WTC11 (cell line): Measurements from ENCODE around the gene POMGNT2. TPM values are rescaled to one million over a fixed set of nuclear protein-coding genes. Genes with fewer than 3 reads are reported as not detected.

Experiments used
- ATAC-seq: fragments of 200-7000 bp; cut with Tn5 transposase; 2 replicates; pipeline ENCODE4 v1.10.0; 2021; ENCODE audit warnings: mild to moderate bottlenecking, moderate library complexity
- CTCF ChIA-PET: fragments of 300-600 bp; sonication (Branson Sonifier 250); formaldehyde crosslinking; loops from one replicate; lab custom pipeline; 2021; ENCODE audit warnings: antibody characterized with exemption; lab: Charles Lee
- POLR2A ChIA-PET: fragments of 350-600 bp; sonication (Branson Sonifier 250); formaldehyde crosslinking; loops from one replicate; lab custom pipeline; 2021; ENCODE audit warnings: antibody characterized with exemption; lab: Charles Lee
- DNase-seq: peaks from one replicate; pipeline ENCODE4 v3.0.0; 2021; ENCODE audit warnings: low spot score
- H3K27ac Mint-ChIP-seq: 2 replicates; pipeline ENCODE4 v1.8.0; 2021; ENCODE audit warnings: mixed read lengths
- H3K27me3 Mint-ChIP-seq: 2 replicates; pipeline ENCODE4 v1.8.0; 2021; ENCODE audit warnings: low read depth, mild to moderate bottlenecking, moderate library complexity, mixed read lengths
- H3K36me3 Mint-ChIP-seq: 2 replicates; pipeline ENCODE4 v1.8.0; 2021; ENCODE audit warnings: mixed read lengths
- H3K4me1 Mint-ChIP-seq: 2 replicates; pipeline ENCODE4 v1.8.0; 2022; ENCODE audit warnings: mixed read lengths
- H3K4me3 Mint-ChIP-seq: 2 replicates; pipeline ENCODE4 v1.8.0; 2021; ENCODE audit warnings: mild to moderate bottlenecking, moderate library complexity, mixed read lengths
- H3K9me3 Mint-ChIP-seq: 2 replicates; pipeline ENCODE4 v1.8.0; 2021; ENCODE audit warnings: mixed read lengths
- GRHL2 ChIP-seq: fragments of 250-450 bp; sonication (Bioruptor Pico); IDR thresholded peaks from 2 replicates; pipeline ENCODE4 v1.8.0; 2022; ENCODE audit warnings: mild to moderate bottlenecking, moderate library complexity; ENCODE audit not compliant: insufficient replicate concordance, severe bottlenecking
- HMGXB4 ChIP-seq: sonication (generic); formaldehyde crosslinking; IDR thresholded peaks from 2 replicates; pipeline ENCODE4 v1.8.1; 2023; ENCODE audit warnings: mild to moderate bottlenecking, moderate library complexity, missing genetic modification reagents
- MLX ChIP-seq: sonication (generic); formaldehyde crosslinking; IDR thresholded peaks from 2 replicates; pipeline ENCODE4 v1.8.1; 2023; ENCODE audit warnings: mild to moderate bottlenecking, missing genetic modification reagents, moderate library complexity
- NFYB ChIP-seq: sonication (generic); formaldehyde crosslinking; conservative IDR thresholded peaks from 2 replicates; pipeline ENCODE4 v1.8.0; 2022; ENCODE audit warnings: low read depth, missing genetic modification reagents
- PREB ChIP-seq: sonication (generic); formaldehyde crosslinking; IDR thresholded peaks from 2 replicates; pipeline ENCODE4 v1.8.1; 2022; ENCODE audit warnings: mild to moderate bottlenecking, missing genetic modification reagents, moderate library complexity, borderline replicate concordance
- SMAD3 ChIP-seq: sonication (generic); formaldehyde crosslinking; IDR thresholded peaks from 2 replicates; pipeline ENCODE4 v1.8.0; 2022; ENCODE audit warnings: missing genetic modification reagents, mild to moderate bottlenecking, borderline replicate concordance
- SOX15 ChIP-seq: fragments of 250-450 bp; sonication (Bioruptor Pico); IDR thresholded peaks from 2 replicates; pipeline ENCODE4 v1.9.0; 2021; ENCODE audit warnings: mild to moderate bottlenecking
- SP1 ChIP-seq: sonication (generic); formaldehyde crosslinking; conservative IDR thresholded peaks from 2 replicates; pipeline ENCODE4 v1.8.1; 2022; ENCODE audit warnings: missing genetic modification reagents
- ZNF138 ChIP-seq: sonication (generic); formaldehyde crosslinking; conservative IDR thresholded peaks from 2 replicates; pipeline ENCODE4 v1.8.1; 2022; ENCODE audit warnings: mild to moderate bottlenecking, moderate library complexity, missing genetic modification reagents
- total RNA-seq: library from RNA; stranded (reverse); gene quantifications from 3 replicates; pipeline ENCODE4 v1.2.3, GENCODE V29; 2021
- TF ChIP-seq, protein P1 (sequence below): sonication (generic); formaldehyde crosslinking; IDR thresholded peaks from 2 replicates; pipeline ENCODE4 v1.8.0; 2023; ENCODE audit warnings: mild to moderate bottlenecking, missing genetic modification reagents
- TF ChIP-seq, protein P2 (sequence below): sonication (generic); formaldehyde crosslinking; IDR thresholded peaks from 2 replicates; pipeline ENCODE4 v1.8.0; 2022; ENCODE audit warnings: mild to moderate bottlenecking, missing genetic modification reagents
- TF ChIP-seq, protein P3 (sequence below): fragments of 250-450 bp; sonication (Bioruptor Pico); IDR thresholded peaks from 2 replicates; pipeline ENCODE4 v2.1.2; 2022; ENCODE audit warnings: mild to moderate bottlenecking, moderate library complexity
- TF ChIP-seq, protein P4 (sequence below): sonication (generic); formaldehyde crosslinking; IDR thresholded peaks from 2 replicates; pipeline ENCODE4 v1.8.1; 2022; ENCODE audit warnings: mild to moderate bottlenecking, moderate library complexity, missing genetic modification reagents

Gene POMGNT2
- total RNA-seq, 1 experiment from 2014 or later, result 12.5 TPM

DNA sequence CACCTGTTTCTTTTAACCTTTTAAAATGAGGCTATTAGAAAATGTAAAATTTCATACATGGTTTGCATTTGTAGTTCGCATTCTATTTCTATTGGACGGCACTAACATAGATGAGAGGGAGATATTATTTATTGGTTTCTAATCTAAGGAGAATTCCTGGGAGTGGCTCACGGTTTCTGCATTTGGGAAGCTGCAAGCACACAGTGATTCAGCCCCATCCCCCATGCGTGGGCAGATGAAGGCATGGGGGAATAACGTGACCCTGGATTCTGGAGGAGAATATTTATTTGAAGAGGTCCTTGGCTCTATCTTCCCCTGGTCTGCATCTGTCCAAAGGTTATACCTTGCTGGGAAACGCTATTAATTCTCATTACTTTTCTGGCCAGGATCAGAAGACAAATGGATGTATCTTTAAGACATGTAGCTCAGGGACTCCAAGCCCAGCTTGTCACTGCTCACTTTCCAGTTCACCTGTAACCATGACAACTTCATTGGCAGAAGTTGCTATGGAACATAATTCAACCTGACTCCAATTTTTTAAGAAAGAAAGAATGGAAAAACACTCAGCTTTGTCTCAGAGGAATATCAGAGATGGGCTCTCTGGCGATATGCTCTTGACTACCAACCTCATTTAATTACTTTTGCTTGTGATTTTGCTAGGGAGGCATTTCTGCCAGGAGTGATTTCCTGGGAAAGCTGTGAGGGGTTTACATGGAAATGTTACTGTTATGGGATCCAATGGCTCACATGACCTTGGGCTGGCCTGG, 27.2 kb upstream of the POMGNT2 start:
- no peak for ATAC-seq
- Mint-ChIP-seq H3K27ac (no peak overlapping the region), H3K27me3 (peaks cover 3% of the 10 kb centered on the region; the same call in 1 of the 2 replicates), H3K4me3 (no peak overlapping the region), H3K9me3 (no peaks in the 10 kb centered on the region), H3K36me3 (no peaks in the 10 kb centered on the region), H3K4me1 (no peaks in the 10 kb centered on the region)
- ChIA-PET POLR2A (no interaction called here), CTCF (no interaction called here)
- DNase-seq, result no peak
- TF ChIP-seq, protein P1, sequence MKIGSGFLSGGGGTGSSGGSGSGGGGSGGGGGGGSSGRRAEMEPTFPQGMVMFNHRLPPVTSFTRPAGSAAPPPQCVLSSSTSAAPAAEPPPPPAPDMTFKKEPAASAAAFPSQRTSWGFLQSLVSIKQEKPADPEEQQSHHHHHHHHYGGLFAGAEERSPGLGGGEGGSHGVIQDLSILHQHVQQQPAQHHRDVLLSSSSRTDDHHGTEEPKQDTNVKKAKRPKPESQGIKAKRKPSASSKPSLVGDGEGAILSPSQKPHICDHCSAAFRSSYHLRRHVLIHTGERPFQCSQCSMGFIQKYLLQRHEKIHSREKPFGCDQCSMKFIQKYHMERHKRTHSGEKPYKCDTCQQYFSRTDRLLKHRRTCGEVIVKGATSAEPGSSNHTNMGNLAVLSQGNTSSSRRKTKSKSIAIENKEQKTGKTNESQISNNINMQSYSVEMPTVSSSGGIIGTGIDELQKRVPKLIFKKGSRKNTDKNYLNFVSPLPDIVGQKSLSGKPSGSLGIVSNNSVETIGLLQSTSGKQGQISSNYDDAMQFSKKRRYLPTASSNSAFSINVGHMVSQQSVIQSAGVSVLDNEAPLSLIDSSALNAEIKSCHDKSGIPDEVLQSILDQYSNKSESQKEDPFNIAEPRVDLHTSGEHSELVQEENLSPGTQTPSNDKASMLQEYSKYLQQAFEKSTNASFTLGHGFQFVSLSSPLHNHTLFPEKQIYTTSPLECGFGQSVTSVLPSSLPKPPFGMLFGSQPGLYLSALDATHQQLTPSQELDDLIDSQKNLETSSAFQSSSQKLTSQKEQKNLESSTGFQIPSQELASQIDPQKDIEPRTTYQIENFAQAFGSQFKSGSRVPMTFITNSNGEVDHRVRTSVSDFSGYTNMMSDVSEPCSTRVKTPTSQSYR (CRISPR knock-in tag), result no peak
- TF ChIP-seq GRHL2, result no peak
- no peak for TF ChIP-seq MLX (CRISPR knock-in tag)
- no peak for TF ChIP-seq SMAD3 (CRISPR knock-in tag)
- TF ChIP-seq, protein P2, sequence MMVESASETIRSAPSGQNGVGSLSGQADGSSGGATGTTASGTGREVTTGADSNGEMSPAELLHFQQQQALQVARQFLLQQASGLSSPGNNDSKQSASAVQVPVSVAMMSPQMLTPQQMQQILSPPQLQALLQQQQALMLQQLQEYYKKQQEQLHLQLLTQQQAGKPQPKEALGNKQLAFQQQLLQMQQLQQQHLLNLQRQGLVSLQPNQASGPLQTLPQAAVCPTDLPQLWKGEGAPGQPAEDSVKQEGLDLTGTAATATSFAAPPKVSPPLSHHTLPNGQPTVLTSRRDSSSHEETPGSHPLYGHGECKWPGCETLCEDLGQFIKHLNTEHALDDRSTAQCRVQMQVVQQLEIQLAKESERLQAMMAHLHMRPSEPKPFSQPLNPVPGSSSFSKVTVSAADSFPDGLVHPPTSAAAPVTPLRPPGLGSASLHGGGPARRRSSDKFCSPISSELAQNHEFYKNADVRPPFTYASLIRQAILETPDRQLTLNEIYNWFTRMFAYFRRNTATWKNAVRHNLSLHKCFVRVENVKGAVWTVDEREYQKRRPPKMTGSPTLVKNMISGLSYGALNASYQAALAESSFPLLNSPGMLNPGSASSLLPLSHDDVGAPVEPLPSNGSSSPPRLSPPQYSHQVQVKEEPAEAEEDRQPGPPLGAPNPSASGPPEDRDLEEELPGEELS (CRISPR knock-in tag), result no peak
- TF ChIP-seq ZNF138, result no peak
- no peak for TF ChIP-seq SP1 (CRISPR knock-in tag)
- no peak for TF ChIP-seq SOX15 (CRISPR knock-in tag)
- TF ChIP-seq, protein P3, sequence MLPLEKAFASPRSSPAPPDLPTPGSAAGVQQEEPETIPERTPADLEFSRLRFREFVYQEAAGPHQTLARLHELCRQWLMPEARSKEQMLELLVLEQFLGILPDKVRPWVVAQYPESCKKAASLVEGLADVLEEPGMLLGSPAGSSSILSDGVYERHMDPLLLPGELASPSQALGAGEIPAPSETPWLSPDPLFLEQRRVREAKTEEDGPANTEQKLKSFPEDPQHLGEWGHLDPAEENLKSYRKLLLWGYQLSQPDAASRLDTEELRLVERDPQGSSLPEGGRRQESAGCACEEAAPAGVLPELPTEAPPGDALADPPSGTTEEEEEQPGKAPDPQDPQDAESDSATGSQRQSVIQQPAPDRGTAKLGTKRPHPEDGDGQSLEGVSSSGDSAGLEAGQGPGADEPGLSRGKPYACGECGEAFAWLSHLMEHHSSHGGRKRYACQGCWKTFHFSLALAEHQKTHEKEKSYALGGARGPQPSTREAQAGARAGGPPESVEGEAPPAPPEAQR (CRISPR knock-in tag), result no peak
- TF ChIP-seq PREB (CRISPR knock-in tag), result no peak
- TF ChIP-seq, protein P4, sequence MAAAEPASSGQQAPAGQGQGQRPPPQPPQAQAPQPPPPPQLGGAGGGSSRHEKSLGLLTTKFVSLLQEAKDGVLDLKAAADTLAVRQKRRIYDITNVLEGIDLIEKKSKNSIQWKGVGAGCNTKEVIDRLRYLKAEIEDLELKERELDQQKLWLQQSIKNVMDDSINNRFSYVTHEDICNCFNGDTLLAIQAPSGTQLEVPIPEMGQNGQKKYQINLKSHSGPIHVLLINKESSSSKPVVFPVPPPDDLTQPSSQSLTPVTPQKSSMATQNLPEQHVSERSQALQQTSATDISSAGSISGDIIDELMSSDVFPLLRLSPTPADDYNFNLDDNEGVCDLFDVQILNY, result no peak
- TF ChIP-seq HMGXB4 (CRISPR knock-in tag), result no peak
- no peak for TF ChIP-seq NFYB (CRISPR knock-in tag)
